Heart left ventricle (tissue), 13 donors: ENCODE data around the gene FYN.

Source experiments
- CTCF ChIP-seq, 12 donors: fragments of 200-600 bp; sonication (generic) in 4 of 12; IDR thresholded peaks; one replicate each; pipeline versions ENCODE4 v1.5.0 to v1.8.0; 2018 to 2022; ENCODE audit warnings: antibody characterized with exemption in 12 of 12, mild to moderate bottlenecking in 5 of 12
- POLR2A ChIP-seq, 2 donors: fragments of 450-650 bp; IDR thresholded peaks; one replicate each; pipeline ENCODE4 v1.6.1; 2017; ENCODE audit warnings: antibody characterized with exemption in 2 of 2, mild to moderate bottlenecking in 2 of 2, moderate library complexity in 2 of 2
- donor health status: ischemic (EF 13 %, LVEDD 7.1; RV severe dilation, severe dysfunction).
- donor health status: DM: no; HTN: yes; CAD: no.
- donor health status: DM: no; HTN: no; CAD: no.
- donor health status: ischemic (EF 25% LVEDD 6.9; RV normal size, moderate dysfunction).
- donor health status: ischemic (EF 25% LVEDD 5.7; RV mildly dilated, moderate dysfunction).
- donor health status: ischemic (EF 35%, LVEDD 5.7; RV mildly dilated, moderate dysfunction).
- donor health status: nonischemic (EF 11% LVEDD 7.7; RV severe dilation, severe dysfunction).
- donor health status: DM: yes; HTN: yes; CAD: no.
- donor health status: PGD.
- donor health status: ischemic (EF 29% LVEDD 5.4; RV normal size, mild dysfunction).
- donor health status: nonischemic (EF 23%, LVEDD 6.1; RV moderate dilation, normal function).

- no peak for TF ChIP-seq CTCF (IDR thresholded peaks at IDR 0.05)
- TF ChIP-seq POLR2A (IDR thresholded peaks at IDR 0.05) = no peak
Measured at GRCh38 chr6:111795558-111795957, 77.7 kb downstream of the FYN start.
